Calu3 (cell line): Measurements from ENCODE around the gene RER1. TPM values are rescaled to one million over a fixed set of nuclear protein-coding genes. Genes with fewer than 3 reads are reported as not detected.

ENCODE experiments used
- BruUV-seq: library from RNA; stranded (reverse); fragments of 400-500 nt; replicated peaks from 2 replicates; lab custom pipeline; 2021; lab: Mats Ljungman, UMichigan
- CTCF ChIA-PET: fragments of 300-600 bp; sonication (Branson Sonifier 250); formaldehyde crosslinking; loops from one replicate; lab custom pipeline; 2022; ENCODE audit warnings: antibody characterized with exemption; lab: Charles Lee
- DNase-seq: peaks from one replicate; pipeline ENCODE4 v3.0.0; 2022
- H3K27ac Mint-ChIP-seq: one replicate; pipeline ENCODE4 v1.8.0; 2022; ENCODE audit warnings: mixed read lengths; ENCODE audit not compliant: unreplicated experiment
- H3K27me3 Mint-ChIP-seq: one replicate; pipeline ENCODE4 v1.8.0; 2022; ENCODE audit warnings: mixed read lengths; ENCODE audit not compliant: unreplicated experiment
- H3K36me3 Mint-ChIP-seq: one replicate; pipeline ENCODE4 v1.8.0; 2022; ENCODE audit warnings: mild to moderate bottlenecking, moderate library complexity, mixed read lengths; ENCODE audit not compliant: insufficient read depth, unreplicated experiment
- H3K4me1 Mint-ChIP-seq: one replicate; pipeline ENCODE4 v1.8.0; 2022; ENCODE audit warnings: mild to moderate bottlenecking, low read depth, mixed read lengths; ENCODE audit not compliant: unreplicated experiment
- H3K4me3 Mint-ChIP-seq: one replicate; pipeline ENCODE4 v1.8.0; 2022; ENCODE audit warnings: mild to moderate bottlenecking, low read depth, moderate library complexity, mixed read lengths; ENCODE audit not compliant: unreplicated experiment
- H3K9me3 Mint-ChIP-seq: one replicate; pipeline ENCODE4 v1.8.0; 2022; ENCODE audit warnings: low read depth, mixed read lengths; ENCODE audit not compliant: unreplicated experiment
- CTCF ChIP-seq: fragments of 200-600 bp; IDR thresholded peaks from one replicate; pipeline ENCODE4 v1.8.0; 2022; ENCODE audit warnings: antibody characterized with exemption; ENCODE audit not compliant: unreplicated experiment
- intact Hi-C: fragments of 100-400 bp; cut with micrococcal nuclease; formaldehyde crosslinking; loops from one replicate; pipeline ENCODE4 v1.10.0; 2022; ENCODE audit not compliant: unreplicated experiment
- total RNA-seq: library from RNA; stranded (reverse); gene quantifications from 2 replicates; pipeline ENCODE4 v1.2.3, GENCODE V29; 2022

Gene RER1
- total RNA-seq, 1 experiment from 2014 or later: 118 TPM

- Mint-ChIP-seq H3K27ac (no peak overlapping the region), H3K36me3 (no peaks in the 10 kb centered on the region), H3K4me3 (no peak overlapping the region), H3K4me1 (no peaks in the 10 kb centered on the region), H3K27me3 (peaks cover 16% of the 10 kb centered on the region), H3K9me3 (no peaks in the 10 kb centered on the region)
- intact Hi-C loops: no loop called here
- TF ChIP-seq CTCF: no peak
- DNase-seq: no peak
- no TSS peak for BruUV-seq
- CTCF ChIA-PET: no interaction called here
Measured at GRCh38 chr1:2431518-2431917, 39.9 kb downstream of the RER1 start.

GRCh38 chr1:2432441-2432844, 40.8 kb downstream of the RER1 start:
- Mint-ChIP-seq H3K27me3 (peaks cover 19% of the 10 kb centered on the region), H3K4me3 (no peak overlapping the region), H3K36me3 (no peaks in the 10 kb centered on the region), H3K4me1 (no peaks in the 10 kb centered on the region), H3K27ac (no peak overlapping the region), H3K9me3 (no peaks in the 10 kb centered on the region)
- no TSS peak for BruUV-seq
- TF ChIP-seq CTCF: no peak
- no peak for DNase-seq
- intact Hi-C loops: no loop called here
- CTCF ChIA-PET: no interaction called here

- no peak for DNase-seq
- Mint-ChIP-seq H3K27ac (no peak overlapping the region), H3K9me3 (no peaks in the 10 kb centered on the region), H3K4me3 (no peak overlapping the region), H3K4me1 (no peaks in the 10 kb centered on the region), H3K27me3 (peaks cover 26% of the 10 kb centered on the region), H3K36me3 (no peaks in the 10 kb centered on the region)
- CTCF ChIA-PET: no interaction called here
- intact Hi-C loops: no loop called here
- TF ChIP-seq CTCF: no peak
- no TSS peak for BruUV-seq
Measured at GRCh38 chr1:2433196-2433595, 41.6 kb downstream of the RER1 start.

GRCh38 chr1:2433936-2434655, 42.5 kb downstream of the RER1 start:
- Mint-ChIP-seq H3K9me3 (no peaks in the 10 kb centered on the region), H3K4me3 (no peak overlapping the region), H3K27me3 (peaks cover 31% of the 10 kb centered on the region), H3K36me3 (no peaks in the 10 kb centered on the region), H3K4me1 (no peaks in the 10 kb centered on the region), H3K27ac (no peak overlapping the region)
- DNase-seq: no peak
- no TSS peak for BruUV-seq
- no peak for TF ChIP-seq CTCF
- CTCF ChIA-PET: no interaction called here
- intact Hi-C loops: no loop called here
